Measurements from ENCODE around the gene ACP2. TPM values are rescaled to one million over a fixed set of nuclear protein-coding genes. Genes with fewer than 3 reads are reported as not detected.

Gene ACP2
- total RNA-seq, 4 donors from 2014 or later: 20.4 to 38.0 (median 26.5) TPM

GRCh38 chr11:47242596-47243192 lies 5.9 kb downstream of the ACP2 start:
- WGBS, 2 donors: 75 to 89% methylated on average over 9 to 13 of the region's 21 CpGs
- intact Hi-C loops (cut with DNase I): no loop called here
- H3K9me3 ChIP-seq: no peaks in the 10 kb centered on the region
- no peak for DNase-seq
- no peaks in the 10 kb centered on the region for H3K27me3 ChIP-seq
- TF ChIP-seq CTCF (IDR thresholded peaks at IDR 0.05): no peak
- TF ChIP-seq POLR2A (IDR thresholded peaks at IDR 0.05): no peak
- peaks cover 5 to 36% (median 13%) of the 10 kb centered on the region in 3 donors for H3K4me1 ChIP-seq
- peak overlapping the region in 3 of 4 donors; percentile 14 to 36 (median 36) for H3K27ac ChIP-seq
- no peak overlapping the region for H3K4me3 ChIP-seq
- H3K36me3 ChIP-seq: peaks cover 37 to 98% (median 47%) of the 10 kb centered on the region in 3 donors

GRCh38 chr11:47241841-47242301 lies 6.7 kb downstream of the ACP2 start:
- Histone ChIP-seq H3K4me3 (no peak overlapping the region), H3K36me3 (peaks cover 37 to 100% (median 47%) of the 10 kb centered on the region in 3 donors), H3K9me3 (no peaks in the 10 kb centered on the region), H3K27ac (peak overlapping the region in 1 of 4 donors; percentile 36), H3K4me1 (peaks cover 5 to 28% (median 6%) of the 10 kb centered on the region in 3 donors), H3K27me3 (no peaks in the 10 kb centered on the region)
- 75 to 89% methylated on average over 3 of the region's 3 CpGs for WGBS, 2 donors
- DNase-seq: no peak
- no peak for TF ChIP-seq CTCF (IDR thresholded peaks at IDR 0.05)
- TF ChIP-seq POLR2A (IDR thresholded peaks at IDR 0.05): no peak
- intact Hi-C loops (cut with DNase I): no loop called here

- intact Hi-C loops (cut with DNase I): no loop called here
- no peak for DNase-seq
- no peak overlapping the region for H3K27ac ChIP-seq
- TF ChIP-seq POLR2A (IDR thresholded peaks at IDR 0.05) (no peak), CTCF (IDR thresholded peaks at IDR 0.05) (no peak)
- H3K27me3 ChIP-seq: no peaks in the 10 kb centered on the region
- H3K4me1 ChIP-seq: peaks cover 5 to 25% (median 6%) of the 10 kb centered on the region in 3 donors
- no peaks in the 10 kb centered on the region for H3K9me3 ChIP-seq
- 92 to 95% methylated on average over 2 to 9 of the region's 10 CpGs for WGBS, 2 donors
- H3K36me3 ChIP-seq: peaks cover 30 to 100% (median 39%) of the 10 kb centered on the region in 3 donors
- H3K4me3 ChIP-seq: no peak overlapping the region
Observed at GRCh38 chr11:47239852-47240251, 8.8 kb downstream of the ACP2 start.

GRCh38 chr11:47236482-47236881 lies 12.1 kb downstream of the ACP2 start:
- Histone ChIP-seq H3K27me3 (no peaks in the 10 kb centered on the region), H3K4me3 (no peak overlapping the region), H3K9me3 (no peaks in the 10 kb centered on the region), H3K4me1 (peaks cover 0 to 12% (median 0%) of the 10 kb centered on the region in 3 donors), H3K36me3 (peaks cover 13 to 94% (median 28%) of the 10 kb centered on the region in 3 donors), H3K27ac (no peak overlapping the region)
- no peak for DNase-seq
- TF ChIP-seq CTCF (IDR thresholded peaks at IDR 0.05): no peak
- TF ChIP-seq POLR2A (IDR thresholded peaks at IDR 0.05): no peak
- WGBS, 2 donors: 63 to 72% methylated on average over 5 of the region's 5 CpGs
- intact Hi-C loops (cut with DNase I): no loop called here

GRCh38 chr11:47235163-47235562 lies 13.5 kb downstream of the ACP2 start:
- H3K9me3 ChIP-seq: no peaks in the 10 kb centered on the region
- 85 to 89% methylated on average over 5 to 7 of the region's 12 CpGs for WGBS, 2 donors
- H3K27ac ChIP-seq: no peak overlapping the region
- H3K36me3 ChIP-seq: peaks cover 11 to 93% (median 20%) of the 10 kb centered on the region in 3 donors
- no peak overlapping the region for H3K4me3 ChIP-seq
- H3K27me3 ChIP-seq: no peaks in the 10 kb centered on the region
- H3K4me1 ChIP-seq: peaks cover 0 to 12% (median 0%) of the 10 kb centered on the region in 3 donors
- DNase-seq: no peak
- intact Hi-C loops (cut with DNase I): no loop called here
- TF ChIP-seq CTCF (IDR thresholded peaks at IDR 0.05): no peak
- no peak for TF ChIP-seq POLR2A (IDR thresholded peaks at IDR 0.05)

Data from esophagus squamous epithelium (tissue), 5 donors.